Stomach (tissue), 9 donors: ENCODE measurements around the gene GPC5. TPM values are rescaled to one million over a fixed set of nuclear protein-coding genes. Genes with fewer than 3 reads are reported as not detected.

ENCODE experiments used
- DNase-seq, 2 donors: peaks; one replicate each; pipeline versions ENCODE4 v3.0.0 to v3.0.0-alpha.2; 2013 to 2019
- H3K27ac ChIP-seq, 5 donors: fragments of 200-600 bp in 4 of 5; sonication (generic) in 4 of 5; one replicate each; pipeline ENCODE4 v1.5.1; 2013 to 2019; ENCODE audit warnings: mild to moderate bottlenecking in 1 of 5, moderate library complexity in 1 of 5
- H3K27me3 ChIP-seq, 3 donors: fragments of 200-600 bp; sonication (generic); one replicate each; pipeline ENCODE4 v1.5.1; 2017 to 2019; ENCODE audit warnings: mixed run types in 1 of 3
- H3K36me3 ChIP-seq, 4 donors: fragments of 200-600 bp; sonication (generic); 1 replicate in 3 of 4; 2 replicates in 1 of 4; pipeline ENCODE4 v1.5.1; 2016 to 2019
- H3K4me1 ChIP-seq, 4 donors: fragments of 200-600 bp; sonication (generic); one replicate each; pipeline ENCODE4 v1.5.1; 2016 to 2019
- H3K4me3 ChIP-seq, 4 donors: fragments of 200-600 bp; sonication (generic) in 3 of 4; one replicate each; pipeline ENCODE4 v1.5.1; 2016 to 2019; ENCODE audit warnings: mild to moderate bottlenecking in 1 of 4
- H3K9me3 ChIP-seq, 4 donors: fragments of 200-600 bp; sonication (generic); one replicate each; pipeline ENCODE4 v1.5.1; 2016 to 2019
- EP300 ChIP-seq: sonication (generic); formaldehyde crosslinking; IDR thresholded peaks from one replicate; pipeline ENCODE4 v1.6.1; 2017; ENCODE audit warnings: antibody characterized with exemption
- POLR2A ChIP-seq, 4 donors: fragments of 450-650 bp; IDR thresholded peaks; one replicate each; pipeline ENCODE4 v1.6.1; 2016; ENCODE audit warnings: antibody characterized with exemption in 4 of 4, control low read depth in 2 of 4, mild to moderate bottlenecking in 1 of 4, moderate library complexity in 1 of 4
- POLR2AphosphoS5 ChIP-seq, 3 donors: sonication (generic); formaldehyde crosslinking; IDR thresholded peaks; one replicate each; pipeline ENCODE4 v1.6.1; 2016; ENCODE audit warnings: antibody characterized with exemption in 3 of 3
- WGBS, 5 donors: extraction: QIAGEN DNeasy Blood & Tissue Kit in 3 of 5; methylation state at CpG; one replicate each; pipeline versions ENCODE4 v1.1.5 to v1.1.7; 2013 to 2018; 5-methylcytosine and 5-hydroxymethylcytosine counted together
- intact Hi-C: fragments of 100-400 bp; cut with DNase I; formaldehyde crosslinking; loops from one replicate; pipeline ENCODE4 v1.15.1; 2023; ENCODE audit warnings: low total_unique reads
- polyA plus RNA-seq, 3 donors: library from polyadenylated mRNA; stranded (reverse); fragments of 200-250 nt; gene quantifications; one replicate each; pipeline ENCODE4 v1.2.3, GENCODE V29; 2013
- total RNA-seq, 5 donors: library from RNA; depleted of rRNA; stranded (reverse); fragments of >200 nt; gene quantifications; one replicate each; pipeline versions ENCODE4 v1.1.0 to v1.2.3, GENCODE V29; 2014 to 2016
- TF ChIP-seq, protein P1 (sequence below), 7 experiments: fragments of 450-650 bp in 4 of 7; fragments of 200-600 bp in 3 of 7; sonication (generic) in 3 of 7; IDR thresholded peaks; one replicate each; pipeline ENCODE4 v1.5.1; 2016 to 2019; ENCODE audit warnings: antibody characterized with exemption in 7 of 7, control low read depth in 2 of 7, mild to moderate bottlenecking in 1 of 7
- donor health status: healthy with polysubstance abuse.
- donor health status: Bipolar disorder and iron deficiency.
- donor health status: healthy.

Gene GPC5
- total and polyA plus RNA-seq, 8 donors: 0.87 to 2.8 TPM; not detected in 6

DNA sequence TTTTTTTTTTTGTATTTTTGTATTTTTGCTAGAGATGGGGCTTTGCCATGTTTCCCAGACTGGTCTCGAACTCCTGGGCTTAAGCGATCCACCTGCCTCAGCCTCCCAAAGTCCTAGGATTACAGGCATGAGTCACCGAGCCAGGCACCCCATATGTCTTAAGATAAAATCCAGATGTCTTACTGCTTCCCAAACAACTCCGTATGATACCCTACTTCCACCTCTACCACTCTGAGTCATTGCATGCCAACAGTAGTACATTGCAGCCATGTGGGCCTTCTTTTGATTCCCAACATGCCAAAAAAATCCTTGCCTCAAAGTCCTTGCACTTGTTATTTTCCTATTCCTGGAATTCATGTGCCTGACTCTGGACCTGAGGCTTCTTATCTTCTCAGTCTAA, 799.2 kb downstream of the GPC5 start:
- H3K36me3 ChIP-seq: no peaks in the 10 kb centered on the region
- H3K27me3 ChIP-seq: no peaks in the 10 kb centered on the region
- H3K9me3 ChIP-seq: no peaks in the 10 kb centered on the region
- 76 to 86% (median 84%) methylated on average over 4 of the region's 4 CpGs for WGBS, 5 donors
- no peak overlapping the region for H3K27ac ChIP-seq
- no peak overlapping the region for H3K4me3 ChIP-seq
- DNase-seq: no peak
- H3K4me1 ChIP-seq: no peaks in the 10 kb centered on the region
- intact Hi-C loops: no loop called here
- TF ChIP-seq POLR2A (IDR thresholded peaks at IDR 0.05): no peak
- TF ChIP-seq, protein P1, sequence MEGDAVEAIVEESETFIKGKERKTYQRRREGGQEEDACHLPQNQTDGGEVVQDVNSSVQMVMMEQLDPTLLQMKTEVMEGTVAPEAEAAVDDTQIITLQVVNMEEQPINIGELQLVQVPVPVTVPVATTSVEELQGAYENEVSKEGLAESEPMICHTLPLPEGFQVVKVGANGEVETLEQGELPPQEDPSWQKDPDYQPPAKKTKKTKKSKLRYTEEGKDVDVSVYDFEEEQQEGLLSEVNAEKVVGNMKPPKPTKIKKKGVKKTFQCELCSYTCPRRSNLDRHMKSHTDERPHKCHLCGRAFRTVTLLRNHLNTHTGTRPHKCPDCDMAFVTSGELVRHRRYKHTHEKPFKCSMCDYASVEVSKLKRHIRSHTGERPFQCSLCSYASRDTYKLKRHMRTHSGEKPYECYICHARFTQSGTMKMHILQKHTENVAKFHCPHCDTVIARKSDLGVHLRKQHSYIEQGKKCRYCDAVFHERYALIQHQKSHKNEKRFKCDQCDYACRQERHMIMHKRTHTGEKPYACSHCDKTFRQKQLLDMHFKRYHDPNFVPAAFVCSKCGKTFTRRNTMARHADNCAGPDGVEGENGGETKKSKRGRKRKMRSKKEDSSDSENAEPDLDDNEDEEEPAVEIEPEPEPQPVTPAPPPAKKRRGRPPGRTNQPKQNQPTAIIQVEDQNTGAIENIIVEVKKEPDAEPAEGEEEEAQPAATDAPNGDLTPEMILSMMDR (IDR thresholded peaks at IDR 0.05): no peak
- no peak for TF ChIP-seq EP300
- no peak for TF ChIP-seq POLR2AphosphoS5 (IDR thresholded peaks at IDR 0.05)

DNA sequence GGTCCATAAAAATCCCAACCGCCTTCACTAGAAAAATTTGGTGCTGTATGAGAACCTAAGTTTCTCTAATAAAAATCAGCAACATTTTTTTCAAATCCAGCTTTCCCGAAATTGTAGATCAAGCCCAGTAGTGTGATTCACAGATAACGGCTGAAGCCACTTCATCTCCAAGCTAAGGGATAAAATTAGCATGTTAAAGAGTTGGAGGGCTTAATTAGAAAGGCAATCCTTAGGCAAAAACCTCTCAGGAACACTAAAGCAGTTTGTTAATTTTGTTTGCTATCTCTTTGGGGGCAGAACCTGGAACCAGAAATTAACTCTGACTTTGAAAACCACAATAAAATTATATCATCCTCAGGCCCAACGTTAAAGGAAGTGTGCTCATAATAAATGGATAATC, 820.2 kb downstream of the GPC5 start:
- DNase-seq: no peak
- intact Hi-C loops: no loop called here
- no peak for TF ChIP-seq POLR2AphosphoS5 (IDR thresholded peaks at IDR 0.05)
- TF ChIP-seq EP300: no peak
- TF ChIP-seq, protein P1 (IDR thresholded peaks at IDR 0.05): no peak
- no peak for TF ChIP-seq POLR2A (IDR thresholded peaks at IDR 0.05)
- Histone ChIP-seq H3K4me3 (no peak overlapping the region), H3K27ac (no peak overlapping the region), H3K36me3 (no peaks in the 10 kb centered on the region), H3K27me3 (no peaks in the 10 kb centered on the region), H3K9me3 (no peaks in the 10 kb centered on the region), H3K4me1 (no peaks in the 10 kb centered on the region)
- WGBS, 5 donors: 66 to 77% (median 75%) methylated on average over 4 of the region's 4 CpGs

DNA sequence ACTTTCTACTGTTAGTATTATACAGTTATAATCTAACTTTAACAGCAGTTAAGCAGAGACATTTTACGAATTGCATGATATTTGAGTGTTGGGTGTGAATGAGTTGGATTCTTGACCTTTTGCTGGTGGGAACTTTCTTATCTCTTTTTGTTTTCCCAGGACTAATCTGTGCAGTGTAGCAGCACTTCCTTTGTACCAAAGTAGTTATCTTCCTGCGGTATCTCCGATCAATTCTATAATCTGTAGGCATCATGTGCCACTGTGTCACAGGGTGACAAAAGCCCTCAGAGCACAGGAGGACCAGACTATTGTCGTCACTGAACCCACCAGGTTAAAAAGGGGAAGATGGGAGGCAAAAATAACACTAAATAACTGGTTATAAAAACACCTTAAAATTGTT, 823.5 kb downstream of the GPC5 start:
- Histone ChIP-seq H3K27me3 (no peaks in the 10 kb centered on the region), H3K4me3 (no peak overlapping the region), H3K9me3 (peaks cover 0 to 3% (median 1%) of the 10 kb centered on the region in 4 donors), H3K27ac (no peak overlapping the region), H3K36me3 (no peaks in the 10 kb centered on the region), H3K4me1 (no peaks in the 10 kb centered on the region)
- intact Hi-C loops: no loop called here
- TF ChIP-seq POLR2A (IDR thresholded peaks at IDR 0.05) (no peak), POLR2AphosphoS5 (IDR thresholded peaks at IDR 0.05) (no peak), EP300 (no peak)
- TF ChIP-seq, protein P1 (IDR thresholded peaks at IDR 0.05): no peak
- no peak for DNase-seq
- WGBS, 5 donors: 20 to 45% (median 27%) methylated on average over 4 of the region's 4 CpGs

DNA sequence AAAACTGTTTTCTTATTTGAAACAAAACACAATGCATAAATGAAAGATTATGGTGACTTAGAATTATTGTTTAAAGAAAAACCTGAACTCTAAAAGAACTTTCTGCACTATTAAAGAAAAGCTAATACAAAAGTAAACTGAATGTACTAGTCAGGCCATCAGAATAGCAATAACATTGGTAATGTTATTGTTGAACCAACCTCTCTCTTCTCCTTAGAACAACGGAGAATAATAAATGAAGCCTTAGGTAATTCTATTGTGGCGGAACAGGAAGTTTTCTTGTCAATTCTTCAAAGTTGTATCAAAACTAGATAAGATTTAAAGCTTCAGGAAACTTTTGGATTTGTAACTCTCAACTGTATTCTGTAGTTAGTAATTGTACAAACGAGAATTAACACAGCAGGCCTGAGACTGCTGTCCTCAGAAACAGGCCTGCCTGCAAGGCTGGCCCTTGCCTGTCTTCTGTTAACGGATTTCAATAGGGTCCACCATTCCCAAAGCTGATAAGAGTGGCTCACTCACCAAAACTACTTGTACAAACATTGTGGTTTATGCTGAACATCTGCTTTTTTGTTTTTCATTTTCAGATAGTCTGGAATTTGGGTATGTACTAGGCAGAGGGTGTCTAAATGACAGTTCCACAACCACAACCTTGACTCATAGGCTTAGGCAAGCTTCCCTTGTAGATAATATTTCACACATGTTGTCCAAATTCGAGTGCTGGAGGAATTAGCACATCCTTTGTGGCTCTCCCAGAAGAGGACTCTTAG, 825.8 kb downstream of the GPC5 start:
- no peak for DNase-seq
- intact Hi-C loops: no loop called here
- Histone ChIP-seq H3K36me3 (no peaks in the 10 kb centered on the region), H3K4me3 (no peak overlapping the region), H3K27ac (peak overlapping the region in 1 of 5 donors; percentile 33), H3K4me1 (no peaks in the 10 kb centered on the region), H3K27me3 (no peaks in the 10 kb centered on the region), H3K9me3 (peaks cover 0 to 5% (median 2%) of the 10 kb centered on the region in 4 donors)
- WGBS, 5 donors: 24 to 38% (median 30%) methylated on average over 5 of the region's 5 CpGs
- TF ChIP-seq POLR2A (IDR thresholded peaks at IDR 0.05): no peak
- peak in 1 of 3 donors; percentile 16 for TF ChIP-seq POLR2AphosphoS5 (IDR thresholded peaks at IDR 0.05)
- TF ChIP-seq EP300: no peak
- TF ChIP-seq, protein P1 (IDR thresholded peaks at IDR 0.05): no peak
